Esophagus muscularis mucosa (tissue), 3 donors: ENCODE results near the gene SP2.

Source experiments
- POLR2A ChIP-seq: fragments of 450-650 bp; IDR thresholded peaks from one replicate; pipeline ENCODE4 v1.6.1; 2017; ENCODE audit warnings: antibody characterized with exemption, moderate library complexity, mild to moderate bottlenecking, low read depth
- TF ChIP-seq, protein P1 (sequence below), 3 experiments: fragments of 200-600 bp in 2 of 3; fragments of 450-650 bp in 1 of 3; sonication (generic) in 2 of 3; IDR thresholded peaks; one replicate each; pipeline ENCODE4 v1.5.1; 2017 to 2019; ENCODE audit warnings: antibody characterized with exemption in 3 of 3, mild to moderate bottlenecking in 2 of 3, moderate library complexity in 1 of 3

DNA sequence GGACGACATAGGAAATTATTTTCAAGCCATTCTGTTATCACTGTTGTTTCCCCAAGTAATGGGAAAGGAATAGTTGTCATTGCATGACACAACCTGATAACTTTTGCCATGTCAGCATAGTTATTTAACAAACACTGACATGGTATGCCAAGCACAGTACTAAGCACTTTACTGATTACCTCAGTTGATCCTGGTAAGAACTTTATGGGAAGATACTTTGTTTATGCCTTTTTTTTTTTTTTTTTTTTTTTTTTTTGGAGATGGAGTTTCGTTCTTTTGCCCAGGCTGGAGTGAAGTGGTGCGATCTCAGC is 29.6 kb downstream of the SP2 start:
- TF ChIP-seq POLR2A = no peak
- TF ChIP-seq, protein P1, sequence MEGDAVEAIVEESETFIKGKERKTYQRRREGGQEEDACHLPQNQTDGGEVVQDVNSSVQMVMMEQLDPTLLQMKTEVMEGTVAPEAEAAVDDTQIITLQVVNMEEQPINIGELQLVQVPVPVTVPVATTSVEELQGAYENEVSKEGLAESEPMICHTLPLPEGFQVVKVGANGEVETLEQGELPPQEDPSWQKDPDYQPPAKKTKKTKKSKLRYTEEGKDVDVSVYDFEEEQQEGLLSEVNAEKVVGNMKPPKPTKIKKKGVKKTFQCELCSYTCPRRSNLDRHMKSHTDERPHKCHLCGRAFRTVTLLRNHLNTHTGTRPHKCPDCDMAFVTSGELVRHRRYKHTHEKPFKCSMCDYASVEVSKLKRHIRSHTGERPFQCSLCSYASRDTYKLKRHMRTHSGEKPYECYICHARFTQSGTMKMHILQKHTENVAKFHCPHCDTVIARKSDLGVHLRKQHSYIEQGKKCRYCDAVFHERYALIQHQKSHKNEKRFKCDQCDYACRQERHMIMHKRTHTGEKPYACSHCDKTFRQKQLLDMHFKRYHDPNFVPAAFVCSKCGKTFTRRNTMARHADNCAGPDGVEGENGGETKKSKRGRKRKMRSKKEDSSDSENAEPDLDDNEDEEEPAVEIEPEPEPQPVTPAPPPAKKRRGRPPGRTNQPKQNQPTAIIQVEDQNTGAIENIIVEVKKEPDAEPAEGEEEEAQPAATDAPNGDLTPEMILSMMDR (IDR thresholded peaks at IDR 0.05) = no peak
